Neural progenitor cell (in vitro differentiated cells): ENCODE measurements around the gene FKBP10. TPM values are rescaled to one million over a fixed set of nuclear protein-coding genes. Genes with fewer than 3 reads are reported as not detected.

Experiments used
- DNase-seq: peaks from one replicate; pipeline ENCODE4 v3.0.0-alpha.2; 2016; ENCODE audit warnings: low spot score
- H2AFZ ChIP-seq: fragments of 200-600 bp; sonication (generic); replicated peaks from 2 replicates; pipeline ENCODE4 v1.6.1; 2016; ENCODE audit warnings: antibody characterized with exemption
- H3F3A ChIP-seq: fragments of 200-600 bp; sonication (generic); 2 replicates; pipeline ENCODE4 v1.6.1; 2016; ENCODE audit warnings: antibody characterized with exemption, low read depth
- H3K27ac ChIP-seq: fragments of 200-600 bp; sonication (generic); 2 replicates; pipeline ENCODE4 v1.5.1; 2016; ENCODE audit warnings: mild to moderate bottlenecking
- H3K27me3 ChIP-seq: fragments of 200-600 bp; sonication (generic); 2 replicates; pipeline ENCODE4 v1.6.1; 2016; ENCODE audit warnings: mild to moderate bottlenecking, moderate library complexity
- H3K36me3 ChIP-seq: fragments of 200-600 bp; sonication (generic); 2 replicates; pipeline ENCODE4 v1.5.1; 2016
- H3K4me1 ChIP-seq: fragments of 200-600 bp; sonication (generic); 2 replicates; pipeline ENCODE4 v1.6.1; 2016; ENCODE audit warnings: mixed run types
- H3K4me2 ChIP-seq: fragments of 200-600 bp; sonication (generic); 2 replicates; pipeline ENCODE4 v1.6.1; 2016
- H3K4me3 ChIP-seq: fragments of 200-600 bp; sonication (generic); 2 replicates; pipeline ENCODE4 v1.5.1; 2016
- H3K79me2 ChIP-seq: fragments of 200-600 bp; sonication (generic); 2 replicates; pipeline ENCODE4 v1.6.1; 2016; ENCODE audit warnings: low read depth
- H3K9ac ChIP-seq: fragments of 200-600 bp; sonication (generic); 2 replicates; pipeline ENCODE4 v1.6.1; 2016
- H3K9me3 ChIP-seq: fragments of 200-600 bp; sonication (generic); 2 replicates; pipeline ENCODE4 v1.5.1; 2016; ENCODE audit warnings: low read depth
- H4K20me1 ChIP-seq: fragments of 200-600 bp; sonication (generic); 2 replicates; pipeline ENCODE4 v1.6.1; 2016; ENCODE audit warnings: low read depth
- H3K27ac Mint-ChIP-seq: 3 replicates; pipeline ENCODE4 v1.8.0; 2021; ENCODE audit warnings: mixed read lengths
- H3K27me3 Mint-ChIP-seq: 2 replicates; pipeline ENCODE4 v1.8.0; 2022; ENCODE audit warnings: low read depth, mild to moderate bottlenecking, inconsistent platforms, moderate library complexity, mixed read lengths; ENCODE audit not compliant: insufficient read depth
- H3K36me3 Mint-ChIP-seq: 3 replicates; pipeline ENCODE4 v1.8.0; 2021; ENCODE audit warnings: mixed read lengths
- H3K4me1 Mint-ChIP-seq: 3 replicates; pipeline ENCODE4 v1.8.0; 2021; ENCODE audit warnings: mixed read lengths
- H3K4me3 Mint-ChIP-seq: 3 replicates; pipeline ENCODE4 v1.8.0; 2021; ENCODE audit warnings: mild to moderate bottlenecking, moderate library complexity, mixed read lengths
- H3K9me3 Mint-ChIP-seq: 3 replicates; pipeline ENCODE4 v1.8.0; 2020; ENCODE audit warnings: mixed read lengths
- CTCF ChIP-seq: fragments of 200-600 bp; sonication (generic); IDR thresholded peaks from 2 replicates; pipeline ENCODE4 v1.5.1; 2017; ENCODE audit warnings: antibody characterized with exemption, mild to moderate bottlenecking
- EZH2 ChIP-seq: fragments of 200-600 bp; sonication (generic); IDR thresholded peaks from 2 replicates; pipeline ENCODE4 v1.6.1; 2017; ENCODE audit warnings: antibody characterized with exemption, mild to moderate bottlenecking, moderate library complexity
- EZH2phosphoT487 ChIP-seq: fragments of 200-600 bp; sonication (generic); IDR thresholded peaks from 2 replicates; pipeline ENCODE4 v1.6.1; 2017; ENCODE audit warnings: antibody characterized with exemption
- total RNA-seq: library from RNA; depleted of rRNA; stranded (reverse); fragments of >200 nt; gene quantifications from 2 replicates; pipeline ENCODE4 v1.2.3, GENCODE V29; 2015; ENCODE audit warnings: low replicate concordance

The FKBP10 gene
- total RNA-seq, 1 donor from 2014 or later = 108 TPM

- Histone ChIP-seq H3K4me2 (peak overlapping the region; percentile 68), H3K27me3 (no peaks in the 10 kb centered on the region), H3K79me2 (no peaks in the 10 kb centered on the region), H3K4me3 (no peak overlapping the region), H2AFZ (peak overlapping the region; percentile 26), H3K27ac (no peak overlapping the region), H3K9me3 (no peaks in the 10 kb centered on the region), H4K20me1 (no peaks in the 10 kb centered on the region), H3K9ac (no peak overlapping the region), H3K36me3 (no peaks in the 10 kb centered on the region), H3F3A (peaks cover 18% of the 10 kb centered on the region), H3K4me1 (peaks cover 22% of the 10 kb centered on the region)
- peaks cover 12% of the 10 kb centered on the region for H3K27me3 Mint-ChIP-seq
- no peak overlapping the region for H3K27ac Mint-ChIP-seq
- DNase-seq = peak; percentile 79
- H3K9me3 Mint-ChIP-seq = no peaks in the 10 kb centered on the region
- H3K4me3 Mint-ChIP-seq = no peak overlapping the region
- TF ChIP-seq EZH2 = no peak
- TF ChIP-seq CTCF = peak; percentile 22
- H3K4me1 Mint-ChIP-seq = peaks cover 27% of the 10 kb centered on the region
- H3K36me3 Mint-ChIP-seq = no peaks in the 10 kb centered on the region
Observed at GRCh38 chr17:41793784-41794539, 18.8 kb upstream of the FKBP10 start.

DNA sequence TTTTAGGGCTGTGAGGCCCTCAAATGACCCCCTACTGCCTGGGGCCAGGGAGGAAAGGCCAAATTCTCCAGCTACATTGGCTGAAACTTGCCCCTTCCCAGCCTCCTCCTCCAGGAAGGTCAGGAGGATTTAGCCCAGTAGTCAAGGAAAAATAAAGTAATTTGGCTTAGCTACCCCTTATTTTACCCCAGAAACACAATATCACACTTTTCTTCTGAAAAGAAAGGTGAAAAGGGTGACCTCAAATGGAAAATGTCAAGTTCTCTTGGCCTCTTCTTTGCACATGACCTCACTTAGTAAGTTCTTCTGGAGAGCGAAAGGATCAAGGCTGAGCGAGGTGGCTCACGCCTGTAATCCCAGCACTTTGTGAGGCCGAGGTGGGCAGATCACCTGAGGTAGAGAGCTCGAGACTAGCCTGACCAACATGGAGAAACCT lies 18.2 kb upstream of the FKBP10 start:
- Mint-ChIP-seq H3K4me3 (no peak overlapping the region), H3K36me3 (no peaks in the 10 kb centered on the region), H3K9me3 (no peaks in the 10 kb centered on the region), H3K27me3 (peaks cover 13% of the 10 kb centered on the region), H3K27ac (no peak overlapping the region), H3K4me1 (peaks cover 28% of the 10 kb centered on the region)
- Histone ChIP-seq H3F3A (peaks cover 18% of the 10 kb centered on the region), H3K27ac (no peak overlapping the region), H3K9me3 (no peaks in the 10 kb centered on the region), H3K4me3 (no peak overlapping the region), H2AFZ (no peak overlapping the region), H3K4me2 (peak overlapping the region; percentile 68), H3K79me2 (no peaks in the 10 kb centered on the region), H3K4me1 (peaks cover 22% of the 10 kb centered on the region), H3K36me3 (no peaks in the 10 kb centered on the region), H4K20me1 (no peaks in the 10 kb centered on the region), H3K9ac (no peak overlapping the region), H3K27me3 (no peaks in the 10 kb centered on the region)
- no peak for DNase-seq
- TF ChIP-seq EZH2phosphoT487 (no peak), EZH2 (no peak), CTCF (no peak)

DNA sequence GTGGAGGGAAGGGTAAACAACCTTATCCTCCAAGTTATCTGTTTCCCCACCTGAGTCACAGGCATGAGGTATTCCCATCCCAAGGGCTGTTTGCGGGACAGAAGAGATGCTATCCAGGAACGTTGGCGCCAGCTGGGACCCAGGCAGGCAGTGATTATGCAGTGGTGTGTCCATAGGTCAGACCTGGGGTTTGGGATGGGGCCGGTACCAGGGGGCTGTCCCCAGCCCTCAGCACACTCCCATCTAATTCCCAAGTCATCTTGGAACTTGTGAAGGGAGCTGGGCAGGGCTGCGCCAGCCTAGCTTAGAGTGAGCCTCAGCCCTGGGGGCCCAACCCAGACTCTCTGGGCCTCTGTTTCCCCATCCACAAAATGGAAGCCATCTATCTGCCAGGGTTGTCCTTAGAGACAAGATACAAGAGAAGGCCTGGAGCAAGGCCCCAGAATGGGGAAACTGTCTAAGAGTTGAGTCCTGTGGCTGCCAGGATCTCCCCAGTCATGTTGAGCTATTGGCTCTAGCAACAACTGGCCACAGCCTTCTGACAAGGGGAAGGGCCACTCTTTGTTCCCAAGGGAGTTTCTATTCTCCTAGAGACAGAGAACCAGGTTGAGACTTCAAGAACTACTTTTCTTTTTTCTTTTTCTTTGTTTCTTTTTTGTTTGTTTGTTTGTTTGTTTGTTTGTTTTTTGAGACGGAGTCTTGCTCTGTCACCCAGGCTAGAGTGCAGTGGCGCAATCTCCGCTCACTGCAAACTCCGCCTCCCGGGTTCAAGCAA lies 16.5 kb upstream of the FKBP10 start:
- Mint-ChIP-seq H3K4me3 (no peak overlapping the region), H3K4me1 (peaks cover 38% of the 10 kb centered on the region), H3K27ac (no peak overlapping the region), H3K9me3 (no peaks in the 10 kb centered on the region), H3K27me3 (peaks cover 9% of the 10 kb centered on the region), H3K36me3 (no peaks in the 10 kb centered on the region)
- Histone ChIP-seq H2AFZ (no peak overlapping the region), H3K9me3 (no peaks in the 10 kb centered on the region), H3K9ac (no peak overlapping the region), H3K36me3 (no peaks in the 10 kb centered on the region), H3K4me1 (peaks cover 30% of the 10 kb centered on the region), H3K27me3 (no peaks in the 10 kb centered on the region), H3K79me2 (no peaks in the 10 kb centered on the region), H3K4me3 (no peak overlapping the region), H3F3A (peaks cover 18% of the 10 kb centered on the region), H4K20me1 (no peaks in the 10 kb centered on the region), H3K27ac (no peak overlapping the region), H3K4me2 (no peak overlapping the region)
- DNase-seq = no peak
- TF ChIP-seq CTCF (no peak), EZH2phosphoT487 (no peak), EZH2 (no peak)
